ENCODE results near the gene NCOA6. TPM values are rescaled to one million over a fixed set of nuclear protein-coding genes. Genes with fewer than 3 reads are reported as not detected.

NCOA6 gene
- total RNA-seq, 4 donors from 2014 or later = 34.8 to 81.8 (median 44.2) TPM

DNA sequence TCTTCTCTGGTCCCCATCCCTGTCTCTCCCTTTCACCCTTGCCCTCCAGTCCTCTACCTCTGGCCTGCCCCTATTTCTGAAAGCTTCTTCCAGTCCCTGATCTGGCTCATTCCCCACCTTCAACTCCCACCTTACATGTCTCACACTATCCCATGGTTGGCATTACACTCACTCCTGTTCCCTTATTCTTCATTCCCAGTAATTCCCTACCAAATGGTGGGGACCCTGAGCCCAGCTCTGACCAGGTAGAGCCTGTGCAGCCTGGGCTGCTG is 114.9 kb downstream of the NCOA6 start:
- in situ Hi-C loops (cut with MboI; ENCODE audit: low pct_ligation_motif_present in 1 of 4, low pct_unique_long_range_greater_than_20kb in 1 of 4, low sequenced_read_pairs in 3 of 4) (loop anchor here in 3 of 4 donors (25.0 kb wide), 2 partner anchors 148 to 398 kb away; partner anchors contain the start of genes MAP1LC3A (in 2 of the 3) and AHCY (in 1 of the 3)), intact Hi-C loops (cut with DNase I; ENCODE audit: low total_unique reads) (no loop called here)
- TF ChIP-seq, protein P1, sequence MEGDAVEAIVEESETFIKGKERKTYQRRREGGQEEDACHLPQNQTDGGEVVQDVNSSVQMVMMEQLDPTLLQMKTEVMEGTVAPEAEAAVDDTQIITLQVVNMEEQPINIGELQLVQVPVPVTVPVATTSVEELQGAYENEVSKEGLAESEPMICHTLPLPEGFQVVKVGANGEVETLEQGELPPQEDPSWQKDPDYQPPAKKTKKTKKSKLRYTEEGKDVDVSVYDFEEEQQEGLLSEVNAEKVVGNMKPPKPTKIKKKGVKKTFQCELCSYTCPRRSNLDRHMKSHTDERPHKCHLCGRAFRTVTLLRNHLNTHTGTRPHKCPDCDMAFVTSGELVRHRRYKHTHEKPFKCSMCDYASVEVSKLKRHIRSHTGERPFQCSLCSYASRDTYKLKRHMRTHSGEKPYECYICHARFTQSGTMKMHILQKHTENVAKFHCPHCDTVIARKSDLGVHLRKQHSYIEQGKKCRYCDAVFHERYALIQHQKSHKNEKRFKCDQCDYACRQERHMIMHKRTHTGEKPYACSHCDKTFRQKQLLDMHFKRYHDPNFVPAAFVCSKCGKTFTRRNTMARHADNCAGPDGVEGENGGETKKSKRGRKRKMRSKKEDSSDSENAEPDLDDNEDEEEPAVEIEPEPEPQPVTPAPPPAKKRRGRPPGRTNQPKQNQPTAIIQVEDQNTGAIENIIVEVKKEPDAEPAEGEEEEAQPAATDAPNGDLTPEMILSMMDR (IDR thresholded peaks at IDR 0.05) = no peak
- DNase-seq = no peak
- Histone ChIP-seq H3K27me3 (no peaks in the 10 kb centered on the region), H3K4me3 (peak overlapping the region in 2 of 4 donors; percentile 65 to 68), H3K9me3 (no peaks in the 10 kb centered on the region), H3K27ac (peak overlapping the region in 2 of 4 donors; percentile 97 to 100), H3K36me3 (no peaks in the 10 kb centered on the region), H3K4me1 (peaks cover 16 to 40% (median 29%) of the 10 kb centered on the region in 4 donors)

GRCh38 chr20:34709831-34710567 is 115.5 kb downstream of the NCOA6 start:
- H3K9me3 ChIP-seq = no peaks in the 10 kb centered on the region
- TF ChIP-seq, protein P1 (IDR thresholded peaks at IDR 0.05) = no peak
- TF ChIP-seq POLR2AphosphoS5 (IDR thresholded peaks at IDR 0.05) = peak in 1 of 3 donors; percentile 8
- TF ChIP-seq POLR2A (IDR thresholded peaks at IDR 0.05) = no peak
- no peak for TF ChIP-seq EP300 (IDR thresholded peaks at IDR 0.05; ENCODE audit: low read depth)
- peak overlapping the region; percentile 49 to 85 (median 66) for H3K4me3 ChIP-seq
- DNase-seq = peak; percentile 72
- no peaks in the 10 kb centered on the region for H3K36me3 ChIP-seq
- peaks cover 21 to 45% (median 34%) of the 10 kb centered on the region in 4 donors for H3K4me1 ChIP-seq
- in situ Hi-C loops (cut with MboI; ENCODE audit: low pct_ligation_motif_present in 1 of 4, low pct_unique_long_range_greater_than_20kb in 1 of 4, low sequenced_read_pairs in 3 of 4) (loop anchor here in 3 of 4 donors (25.0 kb wide), 2 partner anchors 148 to 398 kb away; partner anchors contain the start of genes MAP1LC3A (in 2 of the 3) and AHCY (in 1 of the 3)), intact Hi-C loops (cut with DNase I; ENCODE audit: low total_unique reads) (no loop called here)
- 9 to 11% methylated on average over 4 to 43 of the region's 61 CpGs for WGBS, 2 donors (ENCODE audit: low coverage in 1 of 2)
- H3K27me3 ChIP-seq = no peaks in the 10 kb centered on the region
- H3K27ac ChIP-seq = peak overlapping the region; percentile 86 to 100 (median 92)

- Histone ChIP-seq H3K9me3 (no peaks in the 10 kb centered on the region), H3K36me3 (no peaks in the 10 kb centered on the region), H3K27ac (peak overlapping the region; percentile 86 to 100 (median 92)), H3K4me3 (peak overlapping the region; percentile 49 to 85 (median 66)), H3K4me1 (peaks cover 23 to 49% (median 38%) of the 10 kb centered on the region in 4 donors), H3K27me3 (no peaks in the 10 kb centered on the region)
- WGBS, 2 donors (ENCODE audit: low coverage in 1 of 2) = 0 to 1% methylated on average over 2 to 52 of the region's 64 CpGs
- in situ Hi-C loops (cut with MboI; ENCODE audit: low pct_ligation_motif_present in 1 of 4, low pct_unique_long_range_greater_than_20kb in 1 of 4, low sequenced_read_pairs in 3 of 4) = loop anchor here in 3 of 4 donors (25.0 kb wide), 2 partner anchors 147 to 397 kb away; partner anchors contain the start of genes MAP1LC3A (in 2 of the 3) and AHCY (in 1 of the 3)
- DNase-seq = peak; percentile 89
- TF ChIP-seq POLR2AphosphoS5 (IDR thresholded peaks at IDR 0.05) (peak in 1 of 3 donors; percentile 69), EP300 (IDR thresholded peaks at IDR 0.05; ENCODE audit: low read depth) (no peak), POLR2A (IDR thresholded peaks at IDR 0.05) (peak; percentile 47)
- intact Hi-C loops (cut with DNase I; ENCODE audit: low total_unique reads) = no loop called here
Observed at GRCh38 chr20:34709044-34709830, 116.2 kb downstream of the NCOA6 start.

GRCh38 chr20:34708621-34709043 is 116.8 kb downstream of the NCOA6 start:
- in situ Hi-C loops (cut with MboI; ENCODE audit: low pct_ligation_motif_present in 1 of 4, low pct_unique_long_range_greater_than_20kb in 1 of 4, low sequenced_read_pairs in 3 of 4) = loop anchor here in 3 of 4 donors (25.0 kb wide), 2 partner anchors 146 to 396 kb away; partner anchors contain the start of genes MAP1LC3A (in 2 of the 3) and AHCY (in 1 of the 3)
- DNase-seq = peak; percentile 72
- peaks cover 23 to 49% (median 39%) of the 10 kb centered on the region in 4 donors for H3K4me1 ChIP-seq
- WGBS, 2 donors (ENCODE audit: low coverage in 1 of 2) = 5% methylated on average over 22 of the region's 22 CpGs; no CpG with 5 or more reads in 1 of the 2 donors
- peak overlapping the region; percentile 86 to 100 (median 92) for H3K27ac ChIP-seq
- no peaks in the 10 kb centered on the region for H3K27me3 ChIP-seq
- no peaks in the 10 kb centered on the region for H3K36me3 ChIP-seq
- intact Hi-C loops (cut with DNase I; ENCODE audit: low total_unique reads) = no loop called here
- TF ChIP-seq, protein P1 (IDR thresholded peaks at IDR 0.05) = peak; percentile 36 to 54 (median 49)
- TF ChIP-seq POLR2AphosphoS5 (IDR thresholded peaks at IDR 0.05) = no peak
- TF ChIP-seq POLR2A (IDR thresholded peaks at IDR 0.05) = no peak
- H3K4me3 ChIP-seq = peak overlapping the region; percentile 49 to 85 (median 66)
- H3K9me3 ChIP-seq = no peaks in the 10 kb centered on the region

Measured in transverse colon (tissue), 4 donors.